NCI-H1048 (cell line): ENCODE measurements around the gene SRF.
A peak's percentile ranks its signal among the peaks of the same experiment; 100 is the strongest.

Source experiments
- DNase-seq: peaks from one replicate; lab custom pipeline; 2025; lab: John Stamatoyannopoulos, UW

Gene SRF

GRCh38 chr6:43147691-43148477, 23.2 kb upstream of the SRF start:
- DNase-seq: no peak

- DNase-seq: no peak
Observed at GRCh38 chr6:43149265-43149664, 21.8 kb upstream of the SRF start.

- DNase-seq: no peak
Observed at GRCh38 chr6:43150051-43150751, 20.9 kb upstream of the SRF start.

GRCh38 chr6:43159599-43159998, 11.5 kb upstream of the SRF start:
- DNase-seq: no peak

- no peak for DNase-seq
Observed at GRCh38 chr6:43163899-43164298, 7.2 kb upstream of the SRF start.

- DNase-seq: peak; percentile 77
Observed at GRCh38 chr6:43170417-43170930, 595 bp upstream of the SRF start.

- DNase-seq: no peak
Observed at GRCh38 chr6:43171707-43172103, 636 bp downstream of the SRF start.

GRCh38 chr6:43172104-43173007, 1.3 kb downstream of the SRF start:
- no peak for DNase-seq

GRCh38 chr6:43173591-43174262, 2.7 kb downstream of the SRF start:
- no peak for DNase-seq

GRCh38 chr6:43174263-43175112, 3.4 kb downstream of the SRF start:
- peak; percentile 96 for DNase-seq

GRCh38 chr6:43175676-43176422, 4.8 kb downstream of the SRF start:
- DNase-seq: no peak

- no peak for DNase-seq
Observed at GRCh38 chr6:43176423-43176786, 5.3 kb downstream of the SRF start.

- no peak for DNase-seq
Observed at GRCh38 chr6:43178150-43178549, 7.1 kb downstream of the SRF start.

GRCh38 chr6:43178951-43179830, 8.1 kb downstream of the SRF start:
- DNase-seq: no peak

- no peak for DNase-seq
Observed at GRCh38 chr6:43180058-43180457, 9.0 kb downstream of the SRF start.

GRCh38 chr6:43180985-43181384, 9.9 kb downstream of the SRF start:
- no peak for DNase-seq

GRCh38 chr6:43181621-43181941, 10.5 kb downstream of the SRF start:
- DNase-seq: no peak

GRCh38 chr6:43181942-43182860, 11.1 kb downstream of the SRF start, which contains the start of gene CUL9:
Gene CUL9 (plus strand): TSS chr6:43182196. CDS start chr6:43184311, 2,115 bp downstream.
- peak; percentile 19 for DNase-seq
